CD4-positive, alpha-beta memory T cell (primary cell): ENCODE results near the gene PCNX3. TPM values are rescaled to one million over a fixed set of nuclear protein-coding genes. Genes with fewer than 3 reads are reported as not detected.

Experiments
- CTCF ChIA-PET: fragments of 350-600 bp; sonication (Branson Sonifier 250); formaldehyde crosslinking; loops from one replicate; lab custom pipeline; 2021; ENCODE audit warnings: inconsistent platforms; ENCODE audit not compliant: partially characterized antibody; lab: Charles Lee
- POLR2A ChIA-PET: fragments of 350-600 bp; sonication (Branson Sonifier 250); formaldehyde crosslinking; loops from one replicate; lab custom pipeline; 2021; ENCODE audit not compliant: partially characterized antibody; lab: Charles Lee
- DNase-seq, 5 donors: peaks; one replicate each; pipeline versions ENCODE4 v3.0.0 to v3.0.0-alpha.2; 2020 to 2022; ENCODE audit warnings: mixed read lengths in 1 of 5
- H3K27ac ChIP-seq: one replicate; pipeline ENCODE4 v1.7.0; 2013; ENCODE audit warnings: low read depth, low read length
- H3K27me3 ChIP-seq: 2 replicates; pipeline ENCODE4 v1.7.0; 2013; ENCODE audit warnings: mild to moderate bottlenecking, low read length, moderate library complexity; ENCODE audit not compliant: insufficient read depth
- H3K36me3 ChIP-seq: 2 replicates; pipeline ENCODE4 v1.7.0; 2013; ENCODE audit warnings: mild to moderate bottlenecking, low read length, moderate library complexity; ENCODE audit not compliant: insufficient read depth
- H3K4me1 ChIP-seq: 2 replicates; pipeline ENCODE4 v1.7.0; 2013; ENCODE audit warnings: mild to moderate bottlenecking, low read length, moderate library complexity; ENCODE audit not compliant: insufficient read depth
- H3K4me3 ChIP-seq, 2 donors: one replicate each; pipeline ENCODE4 v1.7.0; 2013; ENCODE audit warnings: low read length in 2 of 2, mild to moderate bottlenecking in 1 of 2
- H3K9me3 ChIP-seq, 2 donors: one replicate each; pipeline ENCODE4 v1.7.0; 2013; ENCODE audit warnings: low read length in 2 of 2, control low read depth in 1 of 2; ENCODE audit not compliant: control insufficient read depth in 1 of 2
- H3K27ac Mint-ChIP-seq, 7 donors: one replicate each; pipeline ENCODE4 v1.8.0; 2020 to 2021; ENCODE audit warnings: mixed read lengths in 7 of 7, mild to moderate bottlenecking in 6 of 7, inconsistent platforms in 3 of 7, moderate library complexity in 3 of 7
- H3K27me3 Mint-ChIP-seq, 2 donors: one replicate each; pipeline ENCODE4 v1.8.0; 2020 to 2021; ENCODE audit warnings: mixed read lengths in 2 of 2
- H3K36me3 Mint-ChIP-seq, 2 donors: one replicate each; pipeline ENCODE4 v1.8.0; 2020 to 2021; ENCODE audit warnings: mixed read lengths in 2 of 2, inconsistent platforms in 1 of 2, mild to moderate bottlenecking in 1 of 2
- H3K4me1 Mint-ChIP-seq, 4 donors: one replicate each; pipeline ENCODE4 v1.8.0; 2020 to 2021; ENCODE audit warnings: mixed read lengths in 4 of 4, mild to moderate bottlenecking in 1 of 4
- H3K4me3 Mint-ChIP-seq, 8 donors: one replicate each; pipeline ENCODE4 v1.8.0; 2020 to 2021; ENCODE audit warnings: mixed read lengths in 8 of 8, mild to moderate bottlenecking in 7 of 8, moderate library complexity in 6 of 8, inconsistent platforms in 3 of 8
- H3K9me3 Mint-ChIP-seq, 8 donors: one replicate each; pipeline ENCODE4 v1.8.0; 2020 to 2021; ENCODE audit warnings: mixed read lengths in 8 of 8, mild to moderate bottlenecking in 5 of 8, inconsistent platforms in 3 of 8, moderate library complexity in 1 of 8
- intact Hi-C: fragments of 100-400 bp; cut with micrococcal nuclease; formaldehyde crosslinking; loops from one replicate; pipeline ENCODE4 v1.15.1; 2023
- polyA plus RNA-seq, 2 donors: library from polyadenylated mRNA; unstranded; fragments of 300-500 nt; fragmentation: Illumina TruSeq; gene quantifications; one replicate each; pipeline ENCODE4 v1.2.3, GENCODE V29; 2021
- total RNA-seq, 2 experiments: library from RNA; stranded (reverse); gene quantifications; one replicate each; pipeline ENCODE4 v1.2.3, GENCODE V29; 2021

Gene PCNX3
- total and polyA plus RNA-seq, 4 experiments from 2014 or later = 0.41 to 66.3 (median 34.8) TPM

- intact Hi-C loops = no loop called here
- Mint-ChIP-seq H3K4me3 (peak overlapping the region in 1 of 8 donors; percentile 25), H3K9me3 (no peaks in the 10 kb centered on the region), H3K4me1 (peaks cover 16 to 50% (median 25%) of the 10 kb centered on the region in 4 donors), H3K27ac (peak overlapping the region in 3 of 7 donors; percentile 32 to 88 (median 70)), H3K36me3 (peaks cover 7 to 32% of the 10 kb centered on the region in 2 donors), H3K27me3 (no peaks in the 10 kb centered on the region)
- no peak overlapping the region for H3K4me3 ChIP-seq
- no peaks in the 10 kb centered on the region for H3K9me3 ChIP-seq
- no peak for DNase-seq
- POLR2A ChIA-PET = interaction anchor here (1.1 to 7.4 kb wide), 4 partner anchors 13 to 47 kb away, joined by 4 to 118 read pairs (median 82); partner anchors contain the start of genes EHBP1L1, FAM89B and ZNRD2
- peaks cover 24% of the 10 kb centered on the region for H3K36me3 ChIP-seq
- CTCF ChIA-PET = interaction anchor here (0.6 to 7.9 kb wide), 7 partner anchors 13 to 528 kb away, joined by 3 to 124 read pairs (median 17); partner anchors contain the start of genes EHBP1L1 and FAM89B
- no peak overlapping the region for H3K27ac ChIP-seq
- peaks cover 35% of the 10 kb centered on the region for H3K4me1 ChIP-seq
- no peaks in the 10 kb centered on the region for H3K27me3 ChIP-seq
These were observed 25.3 kb upstream of the PCNX3 start for GRCh38 chr11:65590240-65590738.

GRCh38 chr11:65591939-65592857 lies 23.4 kb upstream of the PCNX3 start:
- POLR2A ChIA-PET = interaction anchor here (1.3 to 7.4 kb wide), 8 partner anchors 13 to 86 kb away, joined by 3 to 118 read pairs (median 26); partner anchors contain the start of genes EHBP1L1 and FAM89B
- peaks cover 16 to 51% (median 26%) of the 10 kb centered on the region in 4 donors for H3K4me1 Mint-ChIP-seq
- H3K27me3 ChIP-seq = no peaks in the 10 kb centered on the region
- H3K36me3 ChIP-seq = peaks cover 13% of the 10 kb centered on the region
- no peak overlapping the region for H3K4me3 ChIP-seq
- H3K27me3 Mint-ChIP-seq = no peaks in the 10 kb centered on the region
- no peak for DNase-seq
- peaks cover 7 to 24% of the 10 kb centered on the region in 2 donors for H3K36me3 Mint-ChIP-seq
- H3K27ac ChIP-seq = no peak overlapping the region
- no peak overlapping the region for H3K4me3 Mint-ChIP-seq
- H3K4me1 ChIP-seq = peaks cover 44% of the 10 kb centered on the region
- intact Hi-C loops = no loop called here
- no peak overlapping the region for H3K27ac Mint-ChIP-seq
- no peaks in the 10 kb centered on the region for H3K9me3 Mint-ChIP-seq
- no peaks in the 10 kb centered on the region for H3K9me3 ChIP-seq
- CTCF ChIA-PET = interaction anchor here (1.0 to 5.1 kb wide), 13 partner anchors 12 to 67 kb away, joined by 3 to 57 read pairs (median 11); partner anchors contain the start of genes EHBP1L1, FAM89B, PCNX3 and SCYL1

GRCh38 chr11:65592858-65593517 lies 22.6 kb upstream of the PCNX3 start:
- no peaks in the 10 kb centered on the region for H3K27me3 Mint-ChIP-seq

GRCh38 chr11:65593518-65594414 lies 21.8 kb upstream of the PCNX3 start:
- CTCF ChIA-PET = interaction anchor here (0.6 to 5.1 kb wide), 30 partner anchors 9 to 678 kb away, joined by 3 to 57 read pairs (median 4); partner anchors contain the start of genes EHBP1L1, FAM89B, PCNX3 and SCYL1
- DNase-seq = peak in 4 of 5 donors; percentile 26 to 34 (median 28)
- intact Hi-C loops = loop anchor here (1.0 kb wide), 1 partner anchor 53 kb away; no protein-coding TSS in a partner anchor
- Mint-ChIP-seq H3K4me3 (no peak overlapping the region), H3K27ac (peak overlapping the region in 2 of 7 donors; percentile 10 to 42), H3K27me3 (no peaks in the 10 kb centered on the region), H3K36me3 (peaks cover 7 to 24% of the 10 kb centered on the region in 2 donors), H3K4me1 (peaks cover 7 to 35% (median 11%) of the 10 kb centered on the region in 4 donors), H3K9me3 (no peaks in the 10 kb centered on the region)
- Histone ChIP-seq H3K4me1 (peaks cover 29% of the 10 kb centered on the region), H3K27me3 (no peaks in the 10 kb centered on the region), H3K36me3 (peaks cover 25% of the 10 kb centered on the region), H3K4me3 (no peak overlapping the region), H3K9me3 (no peaks in the 10 kb centered on the region), H3K27ac (no peak overlapping the region)
- POLR2A ChIA-PET = interaction anchor here (0.7 to 6.0 kb wide), 18 partner anchors 9 to 334 kb away, joined by 3 to 79 read pairs (median 4); partner anchors contain the start of genes EHBP1L1, FAM89B, MAP3K11 and NEAT1

More at GRCh38 chr11:65592858-65593517, 22.6 kb upstream of the PCNX3 start:
- POLR2A ChIA-PET = interaction anchor here (0.8 to 6.0 kb wide), 14 partner anchors 14 to 335 kb away, joined by 3 to 79 read pairs (median 4); partner anchors contain the start of genes EHBP1L1, FAM89B, NEAT1 and RELA
- H3K27me3 ChIP-seq = no peaks in the 10 kb centered on the region
- H3K4me3 ChIP-seq = no peak overlapping the region
- intact Hi-C loops = loop anchor here (1.0 kb wide), 1 partner anchor 53 kb away; no protein-coding TSS in a partner anchor
- Mint-ChIP-seq H3K27ac (no peak overlapping the region), H3K36me3 (peaks cover 7 to 27% of the 10 kb centered on the region in 2 donors), H3K4me3 (no peak overlapping the region), H3K4me1 (peaks cover 12 to 43% (median 18%) of the 10 kb centered on the region in 4 donors), H3K9me3 (no peaks in the 10 kb centered on the region)
- no peak overlapping the region for H3K27ac ChIP-seq
- CTCF ChIA-PET = interaction anchor here (0.6 to 5.1 kb wide), 23 partner anchors 8 to 679 kb away, joined by 3 to 57 read pairs (median 6); partner anchors contain the start of genes EHBP1L1, FAM89B, PCNX3 and SCYL1
- no peaks in the 10 kb centered on the region for H3K9me3 ChIP-seq
- DNase-seq = no peak
- peaks cover 37% of the 10 kb centered on the region for H3K4me1 ChIP-seq
- peaks cover 18% of the 10 kb centered on the region for H3K36me3 ChIP-seq

GRCh38 chr11:65595131-65595530 lies 20.4 kb upstream of the PCNX3 start:
- CTCF ChIA-PET = interaction anchor here (0.9 to 5.1 kb wide), 5 partner anchors 9 to 54 kb away, joined by 3 to 57 read pairs (median 7); partner anchors contain the start of gene PCNX3
- H3K4me1 Mint-ChIP-seq = peaks cover 7 to 30% (median 10%) of the 10 kb centered on the region in 4 donors
- H3K27me3 Mint-ChIP-seq = no peaks in the 10 kb centered on the region
- peaks cover 27% of the 10 kb centered on the region for H3K4me1 ChIP-seq
- H3K27me3 ChIP-seq = no peaks in the 10 kb centered on the region
- intact Hi-C loops = no loop called here
- no peaks in the 10 kb centered on the region for H3K9me3 Mint-ChIP-seq
- POLR2A ChIA-PET = interaction anchor here (0.8 to 6.0 kb wide), 8 partner anchors 7 to 90 kb away, joined by 3 to 79 read pairs (median 4); partner anchors contain the start of genes EHBP1L1, MAP3K11 and PCNX3
- H3K4me3 Mint-ChIP-seq = peak overlapping the region in 2 of 8 donors; percentile 41 to 43
- peak overlapping the region in 4 of 7 donors; percentile 13 to 93 (median 78) for H3K27ac Mint-ChIP-seq
- peaks cover 7 to 28% of the 10 kb centered on the region in 2 donors for H3K36me3 Mint-ChIP-seq
- H3K4me3 ChIP-seq = no peak overlapping the region
- no peak for DNase-seq
- H3K27ac ChIP-seq = no peak overlapping the region
- H3K9me3 ChIP-seq = no peaks in the 10 kb centered on the region
- H3K36me3 ChIP-seq = peaks cover 23% of the 10 kb centered on the region
